ENCODE measurements around the gene C3orf22. TPM values are rescaled to one million over a fixed set of nuclear protein-coding genes. Genes with fewer than 3 reads are reported as not detected.

C3orf22 gene
- total and polyA plus RNA-seq, 2 donors (not counting 1 experiment from before 2014, with no cell fraction given) = not detected

- no peak overlapping the region for H3K4me3 ChIP-seq (replicated peaks in 1 of 4; ENCODE audit: control extremely low read depth in 1 of 4, insufficient read depth in 1 of 4, low read depth in 3 of 4, low read length in 4 of 4)
- H3K27me3 ChIP-seq (ENCODE audit: control insufficient read depth, insufficient read depth, low read length) = peaks cover 5% of the 10 kb centered on the region
- H3K36me3 ChIP-seq (ENCODE audit: control insufficient read depth, insufficient read depth, low read length) = no peaks in the 10 kb centered on the region
- DNase-seq (ENCODE audit: low read depth in 2 of 2) = no peak
- no peaks in the 10 kb centered on the region for H4K20me1 ChIP-seq (ENCODE audit: control insufficient read depth, extremely low read depth, insufficient read depth, low read length)
- H3K4me2 ChIP-seq (ENCODE audit: extremely low read depth, insufficient read depth, low read length) = no peak overlapping the region
- H3K9ac ChIP-seq (ENCODE audit: insufficient read depth, low read length) = no peak overlapping the region
- TF ChIP-seq CTCF (conservative IDR thresholded peaks at IDR 0.05 in 1 of 2, IDR thresholded peaks at IDR 0.05 in 1 of 2; ENCODE audit: low read depth in 1 of 2, low read length in 2 of 2) (no peak), EZH2 (IDR thresholded peaks at IDR 0.05; ENCODE audit: low read length, missing control alignments) (no peak)
- no peaks in the 10 kb centered on the region for H3K79me2 ChIP-seq (ENCODE audit: control insufficient read depth, insufficient read depth, low read length)
- H2AFZ ChIP-seq (ENCODE audit: low read length) = no peak overlapping the region
- no peaks in the 10 kb centered on the region for H3K4me1 ChIP-seq (ENCODE audit: control insufficient read depth, extremely low read depth, insufficient read depth, low read length)
- no peak overlapping the region for H3K27ac ChIP-seq (ENCODE audit: insufficient read depth, low read length)
- no peaks in the 10 kb centered on the region for H3K9me3 ChIP-seq (ENCODE audit: control insufficient read depth, insufficient read depth, low read depth, low read length)
Observed at GRCh38 chr3:126501054-126501453, 57.7 kb downstream of the C3orf22 start.

- Histone ChIP-seq H3K4me2 (ENCODE audit: extremely low read depth, insufficient read depth, low read length) (no peak overlapping the region), H3K27ac (ENCODE audit: insufficient read depth, low read length) (no peak overlapping the region)
- TF ChIP-seq EZH2 (IDR thresholded peaks at IDR 0.05; ENCODE audit: low read length, missing control alignments) (no peak), CTCF (conservative IDR thresholded peaks at IDR 0.05 in 1 of 2, IDR thresholded peaks at IDR 0.05 in 1 of 2; ENCODE audit: low read depth in 1 of 2, low read length in 2 of 2) (no peak)
Observed at GRCh38 chr3:126500016-126500415, 58.7 kb downstream of the C3orf22 start.

More at GRCh38 chr3:126500016-126500415, 58.7 kb downstream of the C3orf22 start:
- Histone ChIP-seq H3K9ac (ENCODE audit: insufficient read depth, low read length) (no peak overlapping the region), H2AFZ (ENCODE audit: low read length) (no peak overlapping the region), H3K36me3 (ENCODE audit: control insufficient read depth, insufficient read depth, low read length) (no peaks in the 10 kb centered on the region), H3K79me2 (ENCODE audit: control insufficient read depth, insufficient read depth, low read length) (no peaks in the 10 kb centered on the region), H3K4me3 (replicated peaks in 1 of 4; ENCODE audit: control extremely low read depth in 1 of 4, insufficient read depth in 1 of 4, low read depth in 3 of 4, low read length in 4 of 4) (no peak overlapping the region), H4K20me1 (ENCODE audit: control insufficient read depth, extremely low read depth, insufficient read depth, low read length) (no peaks in the 10 kb centered on the region), H3K4me1 (ENCODE audit: control insufficient read depth, extremely low read depth, insufficient read depth, low read length) (no peaks in the 10 kb centered on the region), H3K9me3 (ENCODE audit: control insufficient read depth, insufficient read depth, low read depth, low read length) (no peaks in the 10 kb centered on the region), H3K27me3 (ENCODE audit: control insufficient read depth, insufficient read depth, low read length) (peaks cover 5% of the 10 kb centered on the region)
- DNase-seq (ENCODE audit: low read depth in 2 of 2) = no peak

Other genes starting within 250 kb of the C3orf22 start
- 4.1 and 6.4 TPM in 2 replicates for gene KLF15, start 201.5 kb downstream of the C3orf22 start, total RNA-seq
- gene KLF15, start 201.5 kb downstream of the C3orf22 start, polyA plus RNA-seq = 0.15 and 1.0 TPM in 2 replicates
- gene CFAP100, start 164.0 kb downstream of the C3orf22 start, total RNA-seq = not detected in 2 replicates
- not detected in 2 replicates for gene CFAP100, start 164.0 kb downstream of the C3orf22 start, polyA plus RNA-seq
- gene ZXDC, start 83.0 kb downstream of the C3orf22 start, total RNA-seq = 16.4 and 17.8 TPM in 2 replicates
- 5.9 and 6.2 TPM in 2 replicates for gene ZXDC, start 83.0 kb downstream of the C3orf22 start, polyA plus RNA-seq
- not detected in 2 replicates for gene UROC1, start 41.2 kb downstream of the C3orf22 start, total RNA-seq
- gene UROC1, start 41.2 kb downstream of the C3orf22 start, polyA plus RNA-seq = not detected in 2 replicates
- under 0.01 TPM in 2 replicates for gene CHST13, start 34.8 kb downstream of the C3orf22 start, total RNA-seq
- gene CHST13, start 34.8 kb downstream of the C3orf22 start, polyA plus RNA-seq = not detected in 2 replicates
- gene TXNRD3, start 96.2 kb upstream of the C3orf22 start, total RNA-seq = 8.8 and 10.3 TPM in 2 replicates
- gene TXNRD3, start 96.2 kb upstream of the C3orf22 start, polyA plus RNA-seq = 4.9 and 5.2 TPM in 2 replicates
- gene CHCHD6, start 145.3 kb upstream of the C3orf22 start, total RNA-seq = 9.5 and 11.1 TPM in 2 replicates
- gene CHCHD6, start 145.3 kb upstream of the C3orf22 start, polyA plus RNA-seq = 9.5 and 13.0 TPM in 2 replicates